Measurements from ENCODE around the gene ABLIM2.

ABLIM2 gene

DNA sequence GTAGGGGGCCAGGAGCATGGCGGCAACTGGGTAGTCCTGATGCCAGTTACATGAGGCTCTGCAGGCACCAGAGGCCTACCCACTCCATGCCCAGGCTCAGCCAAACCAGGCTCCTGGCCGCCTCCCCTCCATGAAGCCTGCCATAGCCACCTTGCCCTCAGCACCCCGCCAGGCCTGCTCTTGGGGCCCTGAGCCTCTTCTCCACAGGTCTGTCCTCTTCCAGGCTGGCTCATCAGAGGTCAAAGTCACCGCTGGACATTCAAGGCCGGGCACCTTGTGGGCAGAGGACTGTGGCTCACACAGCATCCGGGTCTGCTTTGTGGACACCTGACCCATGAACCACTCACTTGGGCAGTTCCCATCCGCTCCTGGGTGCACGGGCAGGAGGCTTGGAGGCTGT, 158.9 kb downstream of the ABLIM2 start:
- DNase-seq (ENCODE audit: low read depth): no peak
- no peak overlapping the region for H3K4me3 ChIP-seq (ENCODE audit: low read length)
- TF ChIP-seq, protein P1, sequence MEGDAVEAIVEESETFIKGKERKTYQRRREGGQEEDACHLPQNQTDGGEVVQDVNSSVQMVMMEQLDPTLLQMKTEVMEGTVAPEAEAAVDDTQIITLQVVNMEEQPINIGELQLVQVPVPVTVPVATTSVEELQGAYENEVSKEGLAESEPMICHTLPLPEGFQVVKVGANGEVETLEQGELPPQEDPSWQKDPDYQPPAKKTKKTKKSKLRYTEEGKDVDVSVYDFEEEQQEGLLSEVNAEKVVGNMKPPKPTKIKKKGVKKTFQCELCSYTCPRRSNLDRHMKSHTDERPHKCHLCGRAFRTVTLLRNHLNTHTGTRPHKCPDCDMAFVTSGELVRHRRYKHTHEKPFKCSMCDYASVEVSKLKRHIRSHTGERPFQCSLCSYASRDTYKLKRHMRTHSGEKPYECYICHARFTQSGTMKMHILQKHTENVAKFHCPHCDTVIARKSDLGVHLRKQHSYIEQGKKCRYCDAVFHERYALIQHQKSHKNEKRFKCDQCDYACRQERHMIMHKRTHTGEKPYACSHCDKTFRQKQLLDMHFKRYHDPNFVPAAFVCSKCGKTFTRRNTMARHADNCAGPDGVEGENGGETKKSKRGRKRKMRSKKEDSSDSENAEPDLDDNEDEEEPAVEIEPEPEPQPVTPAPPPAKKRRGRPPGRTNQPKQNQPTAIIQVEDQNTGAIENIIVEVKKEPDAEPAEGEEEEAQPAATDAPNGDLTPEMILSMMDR (conservative IDR thresholded peaks at IDR 0.05; ENCODE audit: low read depth, low read length): no peak

DNA sequence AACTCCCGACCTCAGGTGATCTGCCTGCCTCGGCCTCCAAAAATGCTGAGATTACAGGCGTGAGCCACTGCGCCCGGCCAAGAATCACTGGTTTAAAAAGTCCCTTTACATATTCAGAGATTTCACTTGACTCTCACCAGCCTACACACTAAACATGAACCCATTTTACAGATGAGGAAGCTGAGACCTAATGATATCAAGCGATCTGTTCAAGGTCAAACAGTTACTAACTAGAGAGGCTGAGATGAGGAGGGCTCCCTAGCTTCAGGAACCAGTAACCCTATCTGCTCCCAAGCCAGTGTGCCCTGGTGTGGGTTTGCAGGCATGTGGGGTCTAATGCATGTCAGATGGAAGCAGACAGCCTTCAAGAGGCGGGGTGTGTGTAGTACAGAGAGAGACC, 159.3 kb downstream of the ABLIM2 start:
- DNase-seq (ENCODE audit: low read depth): no peak
- TF ChIP-seq, protein P1 (conservative IDR thresholded peaks at IDR 0.05; ENCODE audit: low read depth, low read length): no peak
- no peak overlapping the region for H3K4me3 ChIP-seq (ENCODE audit: low read length)

DNA sequence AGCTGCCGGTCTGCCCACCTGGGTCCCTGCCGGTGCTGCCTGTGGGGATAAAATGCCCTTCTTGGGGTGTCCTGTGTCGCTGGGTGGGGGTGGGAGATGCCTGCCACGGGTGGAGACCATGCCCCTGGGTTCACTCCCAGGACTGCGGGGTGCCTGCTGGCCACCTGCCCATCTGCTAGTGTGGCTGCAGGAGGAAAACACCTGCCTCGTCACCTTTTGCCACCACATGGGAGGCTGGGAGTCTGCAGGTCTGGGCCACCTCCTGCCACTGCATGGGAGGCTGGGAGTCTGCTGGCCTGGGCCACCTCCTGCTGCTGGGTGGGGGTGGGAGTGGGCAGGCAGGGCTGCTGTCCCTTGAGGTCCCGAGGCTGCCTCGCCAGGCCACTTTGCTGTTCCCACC, 160.2 kb downstream of the ABLIM2 start:
- DNase-seq (ENCODE audit: low read depth): no peak
- TF ChIP-seq, protein P1 (conservative IDR thresholded peaks at IDR 0.05; ENCODE audit: low read depth, low read length): no peak
- no peak overlapping the region for H3K4me3 ChIP-seq (ENCODE audit: low read length)

DNA sequence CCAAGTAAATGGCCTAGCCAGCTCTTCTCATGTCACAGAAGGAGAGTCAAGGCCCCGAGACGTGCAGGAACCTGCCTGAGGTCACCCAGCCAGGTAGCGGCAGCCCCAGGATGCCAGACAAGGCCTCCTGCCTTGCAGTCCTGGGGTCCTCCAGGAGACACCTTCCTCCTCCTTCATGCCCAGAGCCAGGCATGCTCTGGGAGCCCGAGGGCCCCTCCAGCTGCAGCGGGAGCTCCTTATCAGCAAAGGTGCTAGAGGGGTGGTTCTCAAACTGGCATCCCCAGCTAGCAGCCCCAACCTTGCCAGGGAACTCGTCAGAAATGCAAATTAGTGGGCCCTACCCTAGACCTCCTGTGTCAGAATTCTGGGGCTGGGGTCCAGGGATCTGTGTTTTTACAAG, 162.7 kb downstream of the ABLIM2 start:
- DNase-seq (ENCODE audit: low read depth): no peak
- TF ChIP-seq, protein P1 (conservative IDR thresholded peaks at IDR 0.05; ENCODE audit: low read depth, low read length): no peak
- H3K4me3 ChIP-seq (ENCODE audit: low read length): no peak overlapping the region

DNA sequence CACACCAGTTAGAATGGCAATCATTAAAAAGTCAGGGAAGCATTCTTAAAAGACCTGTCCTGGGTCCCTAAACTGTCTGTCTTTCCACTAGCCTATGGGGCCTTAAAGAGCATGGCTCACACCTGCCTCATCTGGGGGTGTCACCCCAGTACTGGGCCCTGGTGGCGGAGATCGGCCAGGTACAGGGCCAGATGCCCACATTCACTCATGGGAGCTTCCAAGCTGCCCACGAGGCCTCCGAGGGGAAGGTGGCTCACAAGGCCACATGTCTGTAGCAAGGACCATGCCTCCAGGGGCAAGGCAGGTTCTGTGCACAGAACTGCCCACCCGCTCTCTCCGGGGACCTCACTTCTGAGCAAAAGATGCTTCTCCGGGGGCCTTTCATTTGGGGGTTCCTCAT, 163.5 kb downstream of the ABLIM2 start:
- no peak for DNase-seq (ENCODE audit: low read depth)
- no peak overlapping the region for H3K4me3 ChIP-seq (ENCODE audit: low read length)
- TF ChIP-seq, protein P1 (conservative IDR thresholded peaks at IDR 0.05; ENCODE audit: low read depth, low read length): no peak

DNA sequence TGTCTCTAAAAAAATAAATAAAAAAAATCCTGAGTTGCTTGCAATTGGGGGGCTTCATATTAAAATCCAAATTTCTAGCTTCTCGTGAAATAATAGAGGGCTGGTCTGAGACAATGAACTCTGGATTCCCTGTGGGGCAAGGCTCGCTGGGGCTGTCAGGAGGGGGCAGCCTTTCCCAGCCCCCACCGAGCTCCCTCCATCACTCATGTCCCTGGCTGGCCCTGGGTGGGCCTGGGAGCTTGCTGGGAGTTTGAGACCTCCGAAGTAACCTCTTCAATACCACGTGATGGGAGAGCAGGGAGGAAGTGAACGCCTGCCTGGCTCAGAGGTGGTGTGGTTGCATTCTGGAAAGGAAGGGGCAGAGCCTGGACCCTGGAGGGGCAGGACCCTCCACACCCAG, 164.9 kb downstream of the ABLIM2 start:
- H3K4me3 ChIP-seq (ENCODE audit: low read length): no peak overlapping the region
- TF ChIP-seq, protein P1 (conservative IDR thresholded peaks at IDR 0.05; ENCODE audit: low read depth, low read length): no peak
- DNase-seq (ENCODE audit: low read depth): no peak

DNA sequence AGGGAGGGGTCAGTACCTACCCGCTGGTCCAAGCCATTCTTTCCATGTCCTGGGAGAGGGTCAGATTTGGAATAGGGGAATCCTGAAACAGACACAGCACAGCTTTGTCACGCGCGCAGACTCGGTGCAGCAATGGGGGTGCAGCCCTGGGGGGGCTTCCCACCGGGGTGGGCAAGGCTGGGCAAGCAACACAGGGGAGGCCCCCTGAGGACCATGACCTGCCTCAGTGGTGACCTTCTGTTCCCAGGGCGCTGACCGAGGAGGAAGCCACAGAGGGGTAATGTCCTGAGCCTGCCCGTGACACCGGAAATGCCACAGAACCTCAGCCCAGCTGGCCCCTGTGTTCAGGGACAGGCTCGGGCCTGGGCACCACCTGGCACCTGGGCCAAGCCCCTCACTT, 165.8 kb downstream of the ABLIM2 start:
- TF ChIP-seq, protein P1 (conservative IDR thresholded peaks at IDR 0.05; ENCODE audit: low read depth, low read length): no peak
- no peak overlapping the region for H3K4me3 ChIP-seq (ENCODE audit: low read length)
- DNase-seq (ENCODE audit: low read depth): no peak

Measured in retinal pigment epithelial cell (primary cell).